HepG2 (cell line): ENCODE data around the gene PRR35. TPM values are rescaled to one million over a fixed set of nuclear protein-coding genes. Genes with fewer than 3 reads are reported as not detected.

Experiments used
- DMAP1 ChIP-seq: IDR thresholded peaks from 2 replicates; pipeline ENCODE4 v1.6.1; 2016
- DMTF1 ChIP-seq: sonication (generic); formaldehyde crosslinking; IDR thresholded peaks from 2 replicates; pipeline ENCODE4 v1.4.0; 2020; ENCODE audit warnings: mild to moderate bottlenecking, missing genetic modification reagents
- DRAP1 ChIP-seq: IDR thresholded peaks from 2 replicates; pipeline ENCODE4 v1.6.1; 2016; ENCODE audit warnings: missing genetic modification reagents, missing compliant biosample characterization
- EHMT2 ChIP-seq: fragments of 200-600 bp; sonication (generic); IDR thresholded peaks from 2 replicates; pipeline ENCODE4 v1.7.0; 2017; ENCODE audit warnings: antibody characterized with exemption, low read depth, low read length, borderline replicate concordance
- ETV5 ChIP-seq: IDR thresholded peaks from 2 replicates; pipeline ENCODE4 v1.6.1; 2018; ENCODE audit warnings: missing biosample characterization, missing genetic modification reagents, inconsistent platforms, borderline replicate concordance
- HIVEP1 ChIP-seq: sonication (generic); formaldehyde crosslinking; IDR thresholded peaks from 2 replicates; pipeline ENCODE4 v1.4.0; 2020; ENCODE audit warnings: mild to moderate bottlenecking, missing genetic modification reagents
- HNRNPUL1 ChIP-seq: fragments of 200-400 bp; formaldehyde crosslinking; IDR thresholded peaks from 2 replicates; pipeline ENCODE4 v1.6.1; 2017; ENCODE audit warnings: low read depth, mild to moderate bottlenecking, low read length, moderate library complexity
- MAF1 ChIP-seq: sonication (generic); formaldehyde crosslinking; IDR thresholded peaks from 2 replicates; pipeline ENCODE4 v1.5.0; 2020; ENCODE audit warnings: missing genetic modification reagents, borderline replicate concordance
- PAX8 ChIP-seq: sonication (generic); formaldehyde crosslinking; IDR thresholded peaks from 2 replicates; pipeline ENCODE4 v1.8.0; 2022; ENCODE audit warnings: mild to moderate bottlenecking, missing genetic modification reagents, borderline replicate concordance
- REPIN1 ChIP-seq: sonication (generic); formaldehyde crosslinking; IDR thresholded peaks from 2 replicates; pipeline ENCODE4 v1.8.0; 2022; ENCODE audit warnings: missing genetic modification reagents, low read depth, mild to moderate bottlenecking, borderline replicate concordance
- SIN3A ChIP-seq: IDR thresholded peaks from 2 replicates; pipeline ENCODE4 v1.6.1; 2011; ENCODE audit warnings: low read depth, mild to moderate bottlenecking, control low read depth, low read length, borderline replicate concordance
- SIX1 ChIP-seq: sonication (generic); formaldehyde crosslinking; IDR thresholded peaks from 2 replicates; pipeline ENCODE4 v1.4.0; 2020; ENCODE audit warnings: missing genetic modification reagents, borderline replicate concordance
- TAF15 ChIP-seq: fragments of 200-400 bp; formaldehyde crosslinking; IDR thresholded peaks from one replicate; pipeline ENCODE4 v1.6.1; 2018; ENCODE audit warnings: mild to moderate bottlenecking, low read depth, low read length; ENCODE audit not compliant: poor library complexity, severe bottlenecking
- TEAD2 ChIP-seq: sonication (generic); formaldehyde crosslinking; IDR thresholded peaks from 2 replicates; pipeline ENCODE4 v1.9.0; 2021; ENCODE audit warnings: missing genetic modification reagents
- THAP11 ChIP-seq: IDR thresholded peaks from 2 replicates; pipeline ENCODE4 v1.6.1; 2016; ENCODE audit warnings: missing biosample characterization, missing genetic modification reagents
- ZBTB10 ChIP-seq: sonication (generic); formaldehyde crosslinking; IDR thresholded peaks from 2 replicates; pipeline ENCODE4 v1.4.0; 2020; ENCODE audit warnings: missing genetic modification reagents, borderline replicate concordance
- ZBTB46 ChIP-seq: sonication (generic); formaldehyde crosslinking; IDR thresholded peaks from 2 replicates; pipeline ENCODE4 v1.4.0; 2020; ENCODE audit warnings: mild to moderate bottlenecking, missing genetic modification reagents, borderline replicate concordance
- ZNF292 ChIP-seq: sonication (generic); formaldehyde crosslinking; IDR thresholded peaks from 2 replicates; pipeline ENCODE4 v1.8.1; 2022; ENCODE audit warnings: mild to moderate bottlenecking, low read depth, missing genetic modification reagents, borderline replicate concordance
- ZNF501 ChIP-seq: sonication (generic); formaldehyde crosslinking; IDR thresholded peaks from 2 replicates; pipeline ENCODE4 v1.5.1; 2020; ENCODE audit warnings: mild to moderate bottlenecking, moderate library complexity, missing genetic modification reagents
- ZNF556 ChIP-seq: sonication (generic); formaldehyde crosslinking; IDR thresholded peaks from 2 replicates; pipeline ENCODE4 v1.4.0; 2020; ENCODE audit warnings: mild to moderate bottlenecking, missing genetic modification reagents, borderline replicate concordance
- ZNF777 ChIP-seq: sonication (generic); formaldehyde crosslinking; IDR thresholded peaks from 2 replicates; pipeline ENCODE4 v1.4.0; 2020; ENCODE audit warnings: missing genetic modification reagents
- ZNF788 ChIP-seq: sonication (generic); formaldehyde crosslinking; IDR thresholded peaks from 2 replicates; pipeline ENCODE4 v1.5.0; 2020; ENCODE audit warnings: mild to moderate bottlenecking, missing genetic modification reagents, borderline replicate concordance
- polyA plus RNA-seq, 8 experiments: library from polyadenylated mRNA; depleted of rRNA in 3 of 8; stranded (reverse) in 7 of 8; unstranded in 1 of 8; fragments of >200 nt; fragmentation: Illumina TruSeq in 4 of 8; extraction: Trizol in 4 of 8; gene quantifications; 2 replicates each; pipeline versions ENCODE4 v1.2.1 to v1.2.3, GENCODE V29; 2011 to 2016; ENCODE audit warnings: low read depth in 4 of 8, missing spikeins in 1 of 8, mixed read lengths in 1 of 8; ENCODE audit not compliant: insufficient read depth in 1 of 8
- total RNA-seq, 5 experiments: library from RNA; depleted of rRNA; stranded (reverse); fragments of >200 nt; fragmentation: Illumina TruSeq; extraction: Trizol; gene quantifications; 2 replicates each; pipeline ENCODE4 v1.2.3, GENCODE V29; 2016; ENCODE audit warnings: low read depth in 1 of 5

PRR35 gene
- total and polyA plus RNA-seq, 2 of the 13 experiments (the other 11 are each of a cell fraction or from before 2014, with no cell fraction given): 0.07 to 0.16 TPM

GRCh38 chr16:588889-589657 is 28.9 kb downstream of the PRR35 start (continued):
- TF ChIP-seq ZBTB10 (0 out of 2 replicates have a peak, but pooled peaks have one; percentile 21), ZNF777 (peak; percentile 69), DMAP1 (CRISPR knock-in tag) (0 out of 2 replicates have a peak, but pooled peaks have one; percentile 48), ZNF501 (CRISPR knock-in tag) (peak; percentile 61; the same call in 1 of the 2 replicates), ZBTB46 (CRISPR knock-in tag) (0 out of 2 replicates have a peak, but pooled peaks have one; percentile 9), HNRNPUL1 (no peak), ZNF788 (peak; percentile 17; the same call in 1 of the 2 replicates), TAF15 (peak; percentile 17), EHMT2 (no peak), PAX8 (peak; percentile 69; the same call in 1 of the 2 replicates), DMTF1 (CRISPR knock-in tag) (no peak), MAF1 (CRISPR knock-in tag) (no peak), SIN3A (peak; percentile 42; the same call in 1 of the 2 replicates), DRAP1 (CRISPR knock-in tag) (peak; percentile 42; the same call in 1 of the 2 replicates), ZNF556 (CRISPR knock-in tag) (no peak), REPIN1 (CRISPR knock-in tag) (no peak), SIX1 (CRISPR knock-in tag) (no peak), ZNF292 (no peak), HIVEP1 (CRISPR knock-in tag) (peak; percentile 78), THAP11 (CRISPR knock-in tag) (peak; percentile 75), TEAD2 (0 out of 2 replicates have a peak, but pooled peaks have one; percentile 20), ETV5 (CRISPR knock-in tag) (peak; percentile 41; the same call in 1 of the 2 replicates)
